Neuronal stem cell (in vitro differentiated cells): ENCODE data around the gene LMF1.

ENCODE experiments used
- DNase-seq: peaks from one replicate; pipeline ENCODE4 v3.0.0-alpha.2; 2013; ENCODE audit warnings: low spot score
- H2AFZ ChIP-seq: one replicate; pipeline ENCODE4 v1.6.1; 2013; ENCODE audit warnings: mild to moderate bottlenecking, low read length, inconsistent platforms
- H2AK5ac ChIP-seq: 2 replicates; pipeline ENCODE4 v1.6.1; 2013; ENCODE audit warnings: low read depth, mild to moderate bottlenecking, inconsistent platforms, low read length, moderate library complexity, mixed read lengths
- H2BK120ac ChIP-seq: 2 replicates; pipeline ENCODE4 v1.6.1; 2013; ENCODE audit warnings: low read depth, mild to moderate bottlenecking, inconsistent platforms, low read length, moderate library complexity, mixed read lengths
- H2BK12ac ChIP-seq: one replicate; pipeline ENCODE4 v1.6.1; 2013; ENCODE audit warnings: low read length, inconsistent platforms
- H2BK15ac ChIP-seq: 2 replicates; pipeline ENCODE4 v1.6.1; 2013; ENCODE audit warnings: mild to moderate bottlenecking, low read length, inconsistent platforms, mixed read lengths
- H2BK5ac ChIP-seq: one replicate; pipeline ENCODE4 v1.6.1; 2013; ENCODE audit warnings: inconsistent platforms, mild to moderate bottlenecking, low read length, moderate library complexity
- H3K14ac ChIP-seq: one replicate; pipeline ENCODE4 v1.6.1; 2013; ENCODE audit warnings: low read length, inconsistent platforms
- H3K18ac ChIP-seq: 2 replicates; pipeline ENCODE4 v1.6.1; 2013; ENCODE audit warnings: low read length, inconsistent platforms
- H3K23ac ChIP-seq: 2 replicates; pipeline ENCODE4 v1.6.1; 2013; ENCODE audit warnings: low read depth, mild to moderate bottlenecking, mixed read lengths, low read length, inconsistent platforms; ENCODE audit not compliant: poor library complexity
- H3K27ac ChIP-seq: replicated peaks from 3 replicates; pipeline ENCODE4 v1.5.1; 2013; ENCODE audit warnings: low read length, inconsistent platforms
- H3K27me3 ChIP-seq, 3 experiments: 2 replicates each; pipeline ENCODE4 v1.6.1; 2013; ENCODE audit warnings: low read length in 3 of 3, mild to moderate bottlenecking in 2 of 3, inconsistent platforms in 1 of 3, low read depth in 1 of 3, mixed read lengths in 1 of 3, moderate library complexity in 1 of 3; ENCODE audit not compliant: control insufficient read depth in 3 of 3, insufficient read depth in 3 of 3
- H3K36me3 ChIP-seq, 2 donors: replicated peaks in 1 of 2; 2 replicates each; pipeline ENCODE4 v1.6.1; 2013; ENCODE audit warnings: low read length in 2 of 2; ENCODE audit not compliant: control insufficient read depth in 2 of 2, insufficient read depth in 2 of 2
- H3K4ac ChIP-seq: 2 replicates; pipeline ENCODE4 v1.6.1; 2013; ENCODE audit warnings: inconsistent platforms, mild to moderate bottlenecking, low read length, moderate library complexity
- H3K4me1 ChIP-seq, 2 donors: 1 replicate in 1 of 2; 2 replicates in 1 of 2; pipeline ENCODE4 v1.6.1; 2013; ENCODE audit warnings: low read length in 2 of 2, low read depth in 1 of 2; ENCODE audit not compliant: control insufficient read depth in 2 of 2, insufficient read depth in 1 of 2
- H3K4me2 ChIP-seq: one replicate; pipeline ENCODE4 v1.6.1; 2013; ENCODE audit warnings: mild to moderate bottlenecking, low read length, inconsistent platforms; ENCODE audit not compliant: insufficient read depth, poor library complexity, severe bottlenecking
- H3K4me3 ChIP-seq, 2 donors: 2 replicates each; pipeline ENCODE4 v1.5.1; 2013; ENCODE audit warnings: low read length in 2 of 2, mild to moderate bottlenecking in 2 of 2, inconsistent platforms in 1 of 2, moderate library complexity in 1 of 2
- H3K79me1 ChIP-seq: one replicate; pipeline ENCODE4 v1.6.1; 2013; ENCODE audit warnings: low read depth, mild to moderate bottlenecking, inconsistent platforms, low read length, moderate library complexity
- H3K9ac ChIP-seq: one replicate; pipeline ENCODE4 v1.6.1; 2013; ENCODE audit warnings: mild to moderate bottlenecking, low read depth, low read length, inconsistent platforms; ENCODE audit not compliant: poor library complexity
- H3K9me3 ChIP-seq, 2 donors: replicated peaks in 1 of 2; 2 replicates each; pipeline versions ENCODE3 to v1.6.1; 2013; ENCODE audit warnings: low read length in 2 of 2, mild to moderate bottlenecking in 2 of 2, inconsistent platforms in 1 of 2, low read depth in 1 of 2, mixed read lengths in 1 of 2, moderate library complexity in 1 of 2; ENCODE audit not compliant: control insufficient read depth in 2 of 2, insufficient read depth in 1 of 2
- H4K8ac ChIP-seq: one replicate; pipeline ENCODE4 v1.6.1; 2013; ENCODE audit warnings: low read depth, mild to moderate bottlenecking, inconsistent platforms, low read length, moderate library complexity
- H4K91ac ChIP-seq: one replicate; pipeline ENCODE4 v1.6.1; 2013; ENCODE audit warnings: low read length, low read depth, mild to moderate bottlenecking, inconsistent platforms; ENCODE audit not compliant: poor library complexity
- whole genome bisulfite sequencing, 2 donors: extraction: QIAGEN DNeasy Blood & Tissue Kit; methylation state at CpG; one replicate each; pipeline ENCODE4 v1.1.7; 2013; ENCODE audit warnings: missing lambda C conversion rate in 2 of 2, mixed read lengths in 1 of 2; ENCODE audit not compliant: insufficient read length in 2 of 2, insufficient replicate concordance in 1 of 2; ENCODE audit errors: extremely low coverage in 2 of 2; 5-methylcytosine and 5-hydroxymethylcytosine counted together

LMF1 gene

DNA sequence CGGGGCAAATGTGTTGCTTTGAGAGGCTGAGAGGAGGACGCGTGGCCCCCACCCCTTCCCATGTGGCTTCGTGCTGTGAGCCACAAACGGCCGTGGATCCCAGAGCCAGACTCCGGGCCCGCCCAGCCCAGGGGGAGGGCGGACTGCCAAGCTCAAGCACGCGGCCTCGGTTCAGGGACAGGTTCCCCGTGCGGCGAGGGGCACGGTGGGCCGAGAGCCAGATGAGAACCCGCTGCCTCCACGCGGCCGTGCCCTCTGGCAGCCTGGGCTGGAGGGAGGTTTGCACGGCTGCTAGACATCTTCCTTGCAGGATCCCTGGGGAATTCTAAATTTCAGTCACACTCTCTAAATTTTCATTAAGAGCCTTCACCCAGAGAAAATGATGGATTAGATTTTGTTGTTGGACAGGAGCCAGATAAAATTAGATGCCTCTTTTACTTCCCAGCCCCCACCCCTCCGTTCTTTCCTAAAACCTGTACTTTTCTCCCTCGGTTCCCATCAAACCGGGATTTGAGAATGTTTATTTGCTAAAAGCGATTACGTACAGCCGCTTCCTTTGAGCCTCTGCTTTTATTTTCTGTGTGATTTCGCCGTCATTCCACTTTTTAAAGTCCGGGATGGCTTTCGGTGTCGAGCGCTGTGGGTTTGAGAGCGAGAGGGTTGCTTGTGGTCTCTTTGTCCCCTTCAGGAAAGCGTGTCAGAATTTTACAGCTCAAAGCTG lies 145.3 kb downstream of the LMF1 start:
- Histone ChIP-seq H2AFZ (peak overlapping the region; percentile 22), H4K91ac (no peak overlapping the region), H3K4me3 (no peak overlapping the region), H2BK5ac (no peak overlapping the region), H3K36me3 (no peaks in the 10 kb centered on the region), H3K23ac (peak overlapping the region; percentile 95), H3K4ac (no peak overlapping the region), H3K9me3 (peaks cover 10 to 15% of the 10 kb centered on the region in 2 donors), H3K14ac (peak overlapping the region; percentile 82), H3K27ac (no peak overlapping the region), H2BK15ac (peak overlapping the region; percentile 85), H2AK5ac (peak overlapping the region; percentile 95), H3K18ac (peak overlapping the region; percentile 52), H3K79me1 (peaks cover 2% of the 10 kb centered on the region), H3K4me2 (no peak overlapping the region), H3K27me3 (peaks cover 0 to 42% (median 0%) of the 10 kb centered on the region in 3 experiments), H3K9ac (no peak overlapping the region), H2BK120ac (peak overlapping the region; percentile 72), H4K8ac (no peak overlapping the region), H3K4me1 (peaks cover 3% of the 10 kb centered on the region in 2 donors), H2BK12ac (peak overlapping the region; percentile 90)
- DNase-seq = no peak
- WGBS, 2 donors = no CpG with 5 or more reads among the region's 36 CpGs

DNA sequence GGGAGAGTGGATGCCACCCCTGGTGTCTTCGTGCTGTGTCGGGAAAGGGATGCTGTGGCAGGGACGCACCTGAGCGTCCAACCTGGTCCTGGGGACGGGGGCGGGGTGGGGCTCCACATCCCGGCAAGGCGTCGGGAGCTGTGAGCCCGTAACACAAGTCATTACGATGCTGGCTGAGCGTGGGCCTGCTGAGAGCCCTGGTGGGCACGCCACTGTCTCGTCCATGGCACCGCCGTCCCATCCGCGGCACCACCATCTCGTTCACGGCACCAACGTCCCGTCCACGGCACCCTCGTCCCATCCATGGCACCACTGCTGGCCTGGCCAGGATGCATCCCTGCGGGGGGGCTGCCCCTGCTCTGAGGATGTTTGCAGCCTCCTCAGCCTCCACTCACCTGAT lies 146.2 kb downstream of the LMF1 start:
- Histone ChIP-seq H2BK15ac (peak overlapping the region; percentile 92), H3K18ac (peak overlapping the region; percentile 80), H2AK5ac (peak overlapping the region; percentile 95), H4K91ac (peak overlapping the region; percentile 72), H3K4me1 (peaks cover 3% of the 10 kb centered on the region in 2 donors), H3K23ac (peak overlapping the region; percentile 89), H3K4me2 (no peak overlapping the region), H2BK120ac (no peak overlapping the region), H3K9ac (peak overlapping the region; percentile 4), H2BK12ac (peak overlapping the region; percentile 58), H2BK5ac (peak overlapping the region; percentile 66), H3K36me3 (no peaks in the 10 kb centered on the region), H3K79me1 (peaks cover 2% of the 10 kb centered on the region), H3K14ac (peak overlapping the region; percentile 56), H2AFZ (no peak overlapping the region), H3K9me3 (peaks cover 8 to 15% of the 10 kb centered on the region in 2 donors), H3K27ac (no peak overlapping the region), H3K4me3 (no peak overlapping the region), H3K27me3 (peaks cover 0 to 33% (median 0%) of the 10 kb centered on the region in 3 experiments), H3K4ac (peak overlapping the region; percentile 66), H4K8ac (peak overlapping the region; percentile 43)
- no CpG with 5 or more reads among the region's 25 CpGs for WGBS, 2 donors
- no peak for DNase-seq

DNA sequence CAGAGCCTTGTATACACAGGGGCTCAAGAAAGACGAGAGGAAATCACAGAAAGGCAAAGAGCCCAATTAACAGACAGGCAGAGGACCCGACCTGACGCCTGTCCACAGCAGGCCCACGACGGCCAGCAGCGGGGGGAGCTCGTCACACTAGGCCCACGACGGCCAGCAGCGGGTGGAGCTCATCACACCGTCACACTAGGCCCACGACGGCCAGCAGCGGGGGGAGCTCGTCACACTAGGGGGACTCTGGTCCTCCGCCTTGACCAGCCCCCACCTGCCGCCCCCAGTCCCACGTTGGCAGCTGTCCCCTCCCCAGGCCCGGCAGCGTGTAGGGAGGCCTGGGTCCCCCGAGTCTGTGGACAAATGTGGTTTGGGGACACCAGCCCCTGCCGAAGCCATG lies 146.6 kb downstream of the LMF1 start:
- no peaks in the 10 kb centered on the region for H3K36me3 ChIP-seq
- peak overlapping the region; percentile 80 for H3K18ac ChIP-seq
- no peak overlapping the region for H3K9ac ChIP-seq
- no peak overlapping the region for H3K14ac ChIP-seq
- H3K27ac ChIP-seq = no peak overlapping the region
- H2BK5ac ChIP-seq = peak overlapping the region; percentile 66
- H2AFZ ChIP-seq = no peak overlapping the region
- no peak overlapping the region for H2BK12ac ChIP-seq
- peak overlapping the region in 1 of 2 donors; percentile 35 for H3K4me3 ChIP-seq
- H4K8ac ChIP-seq = peak overlapping the region; percentile 65
- peak overlapping the region; percentile 61 for H2BK120ac ChIP-seq
- peak overlapping the region; percentile 95 for H2AK5ac ChIP-seq
- H2BK15ac ChIP-seq = peak overlapping the region; percentile 92
- H3K4ac ChIP-seq = peak overlapping the region; percentile 89
- H4K91ac ChIP-seq = no peak overlapping the region
- H3K23ac ChIP-seq = peak overlapping the region; percentile 89
- H3K9me3 ChIP-seq = peaks cover 8 to 15% of the 10 kb centered on the region in 2 donors
- H3K27me3 ChIP-seq = peaks cover 0 to 32% (median 0%) of the 10 kb centered on the region in 3 experiments
- WGBS, 2 donors = no CpG with 5 or more reads among the region's 22 CpGs
- DNase-seq = no peak
- no peak overlapping the region for H3K4me2 ChIP-seq
- peaks cover 2% of the 10 kb centered on the region for H3K79me1 ChIP-seq
- peaks cover 3% of the 10 kb centered on the region in 2 donors for H3K4me1 ChIP-seq

DNA sequence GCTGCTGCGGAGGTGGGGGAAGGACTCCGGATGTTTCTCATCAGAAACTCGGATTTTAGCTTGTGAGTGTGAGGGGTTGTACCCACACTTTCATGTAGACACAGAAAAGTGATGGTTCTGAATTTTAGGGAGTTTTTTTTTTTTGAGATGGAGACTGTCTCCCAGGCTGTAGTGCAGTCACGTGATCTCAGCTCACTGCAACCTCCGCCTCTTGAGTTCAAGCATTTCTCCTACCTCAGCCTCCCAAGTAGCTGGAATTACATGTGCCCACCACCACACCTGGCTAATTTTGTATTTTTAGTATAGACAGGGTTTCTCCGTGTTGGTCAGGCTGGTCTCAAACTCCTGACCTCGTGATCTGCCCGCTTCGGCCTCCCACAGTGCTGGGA lies 147.9 kb downstream of the LMF1 start:
- H3K4me2 ChIP-seq = no peak overlapping the region
- no peak overlapping the region for H3K4me3 ChIP-seq
- no peak for DNase-seq
- peak overlapping the region; percentile 62 for H2BK15ac ChIP-seq
- H3K9me3 ChIP-seq = peaks cover 8 to 15% of the 10 kb centered on the region in 2 donors
- no peak overlapping the region for H3K14ac ChIP-seq
- no peak overlapping the region for H2BK12ac ChIP-seq
- H4K8ac ChIP-seq = no peak overlapping the region
- H3K4ac ChIP-seq = no peak overlapping the region
- H2BK120ac ChIP-seq = no peak overlapping the region
- no peak overlapping the region for H3K18ac ChIP-seq
- H3K79me1 ChIP-seq = peaks cover 2% of the 10 kb centered on the region
- no peak overlapping the region for H3K27ac ChIP-seq
- H3K9ac ChIP-seq = no peak overlapping the region
- no peak overlapping the region for H2AFZ ChIP-seq
- no peak overlapping the region for H4K91ac ChIP-seq
- peaks cover 3% of the 10 kb centered on the region in 2 donors for H3K4me1 ChIP-seq
- no CpG with 5 or more reads among the region's 9 CpGs for WGBS, 2 donors
- H2AK5ac ChIP-seq = no peak overlapping the region
- H3K36me3 ChIP-seq = no peaks in the 10 kb centered on the region
- no peak overlapping the region for H3K23ac ChIP-seq
- no peak overlapping the region for H2BK5ac ChIP-seq
- peaks cover 0 to 28% (median 0%) of the 10 kb centered on the region in 3 experiments for H3K27me3 ChIP-seq
